OCI-LY7 (cell line): ENCODE data around the gene USP35. TPM values are rescaled to one million over a fixed set of nuclear protein-coding genes. Genes with fewer than 3 reads are reported as not detected.

Experiments
- BruUV-seq: library from RNA; stranded (reverse); fragments of 400-500 nt; replicated peaks from 2 replicates; lab custom pipeline; 2021; lab: Mats Ljungman, UMichigan
- CTCF ChIA-PET: fragments of 300-600 bp; sonication (Branson Sonifier 250); formaldehyde crosslinking; loops from one replicate; lab custom pipeline; 2022; ENCODE audit warnings: antibody characterized with exemption; ENCODE audit not compliant: unreplicated experiment; lab: Charles Lee
- POLR2A ChIA-PET: fragments of 300-600 bp; sonication (Branson Sonifier 250); formaldehyde crosslinking; loops from one replicate; lab custom pipeline; 2022; ENCODE audit warnings: antibody characterized with exemption; lab: Charles Lee
- DNase-seq: peaks from one replicate; pipeline ENCODE4 v3.0.0-alpha.2; 2015; ENCODE audit warnings: low spot score
- H2AFZ ChIP-seq: fragments of 200-600 bp; sonication (generic), shearing (Covaris generic); 2 replicates; pipeline ENCODE4 v1.6.1; 2014; ENCODE audit warnings: mild to moderate bottlenecking, antibody characterized with exemption, low read length, moderate library complexity
- H3K27ac ChIP-seq: fragments of 200-600 bp; sonication (generic); 2 replicates; pipeline ENCODE4 v1.5.1; 2014; ENCODE audit warnings: mixed run types, low read depth, mild to moderate bottlenecking, moderate library complexity, low read length, inconsistent platforms; ENCODE audit not compliant: poor library complexity, severe bottlenecking
- H3K36me3 ChIP-seq: fragments of 200-600 bp; sonication (generic); 2 replicates; pipeline ENCODE4 v1.6.1; 2014; ENCODE audit warnings: mild to moderate bottlenecking, antibody characterized with exemption, low read length, moderate library complexity, mixed read lengths; ENCODE audit not compliant: insufficient read depth
- H3K4me1 ChIP-seq: fragments of 200-600 bp; sonication (generic); 2 replicates; pipeline ENCODE4 v1.5.1; 2014; ENCODE audit warnings: mild to moderate bottlenecking, low read length; ENCODE audit not compliant: insufficient read depth, poor library complexity, severe bottlenecking
- H3K4me2 ChIP-seq: fragments of 200-600 bp; sonication (generic); 2 replicates; pipeline ENCODE4 v1.6.1; 2014; ENCODE audit warnings: mild to moderate bottlenecking, low read length
- H3K4me3 ChIP-seq: fragments of 200-600 bp; sonication (generic); 2 replicates; pipeline ENCODE4 v1.5.1; 2014; ENCODE audit warnings: mild to moderate bottlenecking, low read depth, low read length; ENCODE audit not compliant: poor library complexity, severe bottlenecking
- H3K79me2 ChIP-seq: fragments of 200-600 bp; sonication (generic); 2 replicates; pipeline ENCODE4 v1.6.1; 2016; ENCODE audit warnings: low read depth, mild to moderate bottlenecking, low read length, moderate library complexity, mixed read lengths; ENCODE audit not compliant: insufficient read depth
- H3K9me2 ChIP-seq: fragments of 200-600 bp; sonication (generic); 2 replicates; pipeline ENCODE4 v1.6.1; 2016; ENCODE audit warnings: mild to moderate bottlenecking, low read length, mixed read lengths; ENCODE audit not compliant: insufficient read depth
- H3K9me3 ChIP-seq: fragments of 200-600 bp; sonication (generic); 2 replicates; pipeline ENCODE4 v1.6.1; 2014; ENCODE audit warnings: mild to moderate bottlenecking, mixed run types, low read length, mixed read lengths
- H4K20me1 ChIP-seq: fragments of 200-600 bp; sonication (generic); 2 replicates; pipeline ENCODE4 v1.6.1; 2014; ENCODE audit warnings: mild to moderate bottlenecking, antibody characterized with exemption, low read length, moderate library complexity, mixed read lengths; ENCODE audit not compliant: insufficient read depth
- CTCF ChIP-seq: fragments of 200-600 bp; sonication (generic); conservative IDR thresholded peaks from 2 replicates; pipeline ENCODE4 v1.5.1; 2014; ENCODE audit warnings: mild to moderate bottlenecking, antibody characterized with exemption, low read length, moderate library complexity, mixed read lengths
- EZH2phosphoT487 ChIP-seq: fragments of 200-600 bp; sonication (generic); IDR thresholded peaks from 2 replicates; pipeline ENCODE4 v1.6.1; 2018; ENCODE audit warnings: low read depth, borderline replicate concordance, mild to moderate bottlenecking, mixed run types, antibody characterized with exemption, low read length, moderate library complexity, mixed read lengths
- intact Hi-C: fragments of 100-400 bp; cut with micrococcal nuclease; formaldehyde crosslinking; loops from one replicate; pipeline ENCODE4 v1.10.0; 2022; ENCODE audit not compliant: unreplicated experiment
- total RNA-seq, 2 experiments: library from RNA; depleted of rRNA in 1 of 2; stranded (reverse); fragments of >200 nt in 1 of 2; shearing (Covaris generic) in 1 of 2; gene quantifications; 2 replicates each; pipeline ENCODE4 v1.2.3, GENCODE V29; 2014 to 2022

Gene USP35
- total RNA-seq, 2 experiments from 2014 or later, result 3.2 to 4.9 TPM

- no peaks in the 10 kb centered on the region for H3K79me2 ChIP-seq
- H3K4me2 ChIP-seq, result no peak overlapping the region
- no peaks in the 10 kb centered on the region for H4K20me1 ChIP-seq
- intact Hi-C loops, result no loop called here
- POLR2A ChIA-PET, result interaction anchor here (0.7 to 2.0 kb wide), 4 partner anchors 8 to 23 kb away, joined by 3 to 5 read pairs (median 3); no protein-coding TSS in a partner anchor
- no peak for DNase-seq
- no TSS peak for BruUV-seq
- no peak overlapping the region for H2AFZ ChIP-seq
- CTCF ChIA-PET, result no interaction called here
- H3K9me2 ChIP-seq, result no peaks in the 10 kb centered on the region
- H3K4me1 ChIP-seq, result no peaks in the 10 kb centered on the region
- no peak for TF ChIP-seq CTCF
- TF ChIP-seq EZH2phosphoT487, result no peak
- no peak overlapping the region for H3K4me3 ChIP-seq
- no peak overlapping the region for H3K27ac ChIP-seq
- H3K9me3 ChIP-seq, result no peaks in the 10 kb centered on the region
- no peaks in the 10 kb centered on the region for H3K36me3 ChIP-seq
Observed at GRCh38 chr11:78262691-78263090, 74.0 kb downstream of the USP35 start.

Other genes starting within 250 kb of the USP35 start
- gene INTS4, start 194.3 kb upstream of the USP35 start, total RNA-seq (2014; rRNA removed; shearing (Covaris generic)), result 50.6 and 57.1 TPM in 2 replicates
- 56.4 and 57.0 TPM in 2 replicates for gene INTS4, start 194.3 kb upstream of the USP35 start, total RNA-seq (2022)
- gene KCTD14, start 165.6 kb upstream of the USP35 start, total RNA-seq (2014; rRNA removed; shearing (Covaris generic)), result not detected in 2 replicates
- not detected in 2 replicates for gene KCTD14, start 165.6 kb upstream of the USP35 start, total RNA-seq (2022)
- not detected in 2 replicates for gene THRSP, start 125.1 kb upstream of the USP35 start, total RNA-seq (2014; rRNA removed; shearing (Covaris generic))
- gene THRSP, start 125.1 kb upstream of the USP35 start, total RNA-seq (2022), result not detected in 2 replicates
- 21.6 and 53.3 TPM in 2 replicates for gene NDUFC2, start 109.1 kb upstream of the USP35 start, total RNA-seq (2014; rRNA removed; shearing (Covaris generic))
- 95.7 and 106 TPM in 2 replicates for gene NDUFC2, start 109.1 kb upstream of the USP35 start, total RNA-seq (2022)
- gene ALG8, start 49.3 kb upstream of the USP35 start, total RNA-seq (2014; rRNA removed; shearing (Covaris generic)), result 42.5 and 43.7 TPM in 2 replicates
- 61.9 and 66.1 TPM in 2 replicates for gene ALG8, start 49.3 kb upstream of the USP35 start, total RNA-seq (2022)
- gene KCTD21, start 293 bp upstream of the USP35 start, total RNA-seq (2014; rRNA removed; shearing (Covaris generic)), result 1.5 and 2.8 TPM in 2 replicates
- gene KCTD21, start 293 bp upstream of the USP35 start, total RNA-seq (2022), result 2.5 and 2.7 TPM in 2 replicates
- 0.90 and 1.2 TPM in 2 replicates for gene GAB2, start 228.9 kb downstream of the USP35 start, total RNA-seq (2014; rRNA removed; shearing (Covaris generic))
- gene GAB2, start 228.9 kb downstream of the USP35 start, total RNA-seq (2022), result 1.3 and 1.4 TPM in 2 replicates